ENCODE data around the gene LAMA4.

LAMA4 gene

GRCh38 chr6:112209131-112209530 is 45.2 kb downstream of the LAMA4 start:
- H3K27ac ChIP-seq (replicated peaks; ENCODE audit: low read length) = no peak overlapping the region

GRCh38 chr6:112207776-112208175 is 46.6 kb downstream of the LAMA4 start:
- Histone ChIP-seq H3K27me3 (ENCODE audit: control insufficient read depth in 3 of 3, insufficient read depth in 3 of 3, low read depth in 1 of 3, low read length in 3 of 3) (no peaks in the 10 kb centered on the region), H4K91ac (ENCODE audit: low read depth, low read length, poor library complexity) (no peak overlapping the region), H2BK15ac (ENCODE audit: low read length) (no peak overlapping the region), H3K27ac (replicated peaks; ENCODE audit: low read length) (no peak overlapping the region), H3K4me2 (ENCODE audit: insufficient read depth, low read length, poor library complexity, severe bottlenecking) (no peak overlapping the region), H2BK12ac (ENCODE audit: low read length) (no peak overlapping the region), H3K14ac (ENCODE audit: low read length) (no peak overlapping the region), H2BK120ac (ENCODE audit: low read depth, low read length) (no peak overlapping the region), H3K9me3 (replicated peaks in 1 of 2; ENCODE audit: control insufficient read depth in 2 of 2, insufficient read depth in 1 of 2, low read depth in 1 of 2, low read length in 2 of 2) (peaks cover 0 to 12% of the 10 kb centered on the region in 2 donors), H2BK5ac (ENCODE audit: low read length) (no peak overlapping the region), H3K4me3 (ENCODE audit: low read length in 2 of 2) (no peak overlapping the region), H3K18ac (ENCODE audit: low read length) (no peak overlapping the region), H3K4ac (ENCODE audit: low read length) (no peak overlapping the region), H3K4me1 (ENCODE audit: control insufficient read depth in 2 of 2, insufficient read depth in 1 of 2, low read depth in 1 of 2, low read length in 2 of 2) (peaks cover 1 to 23% of the 10 kb centered on the region in 2 donors), H3K23ac (ENCODE audit: low read depth, low read length, poor library complexity) (no peak overlapping the region), H4K8ac (ENCODE audit: low read depth, low read length) (no peak overlapping the region), H3K9ac (ENCODE audit: low read depth, low read length, poor library complexity) (no peak overlapping the region), H2AFZ (ENCODE audit: low read length) (no peak overlapping the region), H2AK5ac (ENCODE audit: low read depth, low read length) (no peak overlapping the region), H3K36me3 (replicated peaks in 1 of 2; ENCODE audit: control insufficient read depth in 2 of 2, insufficient read depth in 2 of 2, low read length in 2 of 2) (no peaks in the 10 kb centered on the region), H3K79me1 (ENCODE audit: low read depth, low read length) (no peaks in the 10 kb centered on the region)
- no peak for DNase-seq (ENCODE audit: low spot score)
- no CpG with 5 or more reads among the region's 2 CpGs for WGBS, 2 donors (ENCODE audit: extremely low coverage in 2 of 2, insufficient read length in 2 of 2, insufficient replicate concordance in 1 of 2)

More at GRCh38 chr6:112209131-112209530, 45.2 kb downstream of the LAMA4 start:
- no peak overlapping the region for H2BK120ac ChIP-seq (ENCODE audit: low read depth, low read length)
- H3K36me3 ChIP-seq (replicated peaks in 1 of 2; ENCODE audit: control insufficient read depth in 2 of 2, insufficient read depth in 2 of 2, low read length in 2 of 2) = no peaks in the 10 kb centered on the region
- no peak overlapping the region for H2BK5ac ChIP-seq (ENCODE audit: low read length)
- H2BK12ac ChIP-seq (ENCODE audit: low read length) = no peak overlapping the region
- no peak overlapping the region for H3K4me2 ChIP-seq (ENCODE audit: insufficient read depth, low read length, poor library complexity, severe bottlenecking)
- peaks cover 1 to 16% of the 10 kb centered on the region in 2 donors for H3K4me1 ChIP-seq (ENCODE audit: control insufficient read depth in 2 of 2, insufficient read depth in 1 of 2, low read depth in 1 of 2, low read length in 2 of 2)
- H3K27me3 ChIP-seq (ENCODE audit: control insufficient read depth in 3 of 3, insufficient read depth in 3 of 3, low read depth in 1 of 3, low read length in 3 of 3) = no peaks in the 10 kb centered on the region
- H2BK15ac ChIP-seq (ENCODE audit: low read length) = no peak overlapping the region
- no peak overlapping the region for H2AK5ac ChIP-seq (ENCODE audit: low read depth, low read length)
- no peak overlapping the region for H3K4ac ChIP-seq (ENCODE audit: low read length)
- H3K9ac ChIP-seq (ENCODE audit: low read depth, low read length, poor library complexity) = no peak overlapping the region
- H3K79me1 ChIP-seq (ENCODE audit: low read depth, low read length) = no peaks in the 10 kb centered on the region
- H3K18ac ChIP-seq (ENCODE audit: low read length) = no peak overlapping the region
- H4K8ac ChIP-seq (ENCODE audit: low read depth, low read length) = no peak overlapping the region
- DNase-seq (ENCODE audit: low spot score) = no peak
- no CpG with 5 or more reads among the region's 2 CpGs for WGBS, 2 donors (ENCODE audit: extremely low coverage in 2 of 2, insufficient read length in 2 of 2, insufficient replicate concordance in 1 of 2)
- H3K9me3 ChIP-seq (replicated peaks in 1 of 2; ENCODE audit: control insufficient read depth in 2 of 2, insufficient read depth in 1 of 2, low read depth in 1 of 2, low read length in 2 of 2) = peaks cover 0 to 12% of the 10 kb centered on the region in 2 donors
- H3K23ac ChIP-seq (ENCODE audit: low read depth, low read length, poor library complexity) = no peak overlapping the region
- no peak overlapping the region for H4K91ac ChIP-seq (ENCODE audit: low read depth, low read length, poor library complexity)
- no peak overlapping the region for H3K4me3 ChIP-seq (ENCODE audit: low read length in 2 of 2)
- no peak overlapping the region for H3K14ac ChIP-seq (ENCODE audit: low read length)
- peak overlapping the region; percentile 38 for H2AFZ ChIP-seq (ENCODE audit: low read length)

GRCh38 chr6:112207131-112207530 is 47.2 kb downstream of the LAMA4 start:
- no peak overlapping the region for H3K14ac ChIP-seq (ENCODE audit: low read length)

GRCh38 chr6:112206110-112206458 is 48.3 kb downstream of the LAMA4 start:
- Histone ChIP-seq H3K36me3 (replicated peaks in 1 of 2; ENCODE audit: control insufficient read depth in 2 of 2, insufficient read depth in 2 of 2, low read length in 2 of 2) (no peaks in the 10 kb centered on the region), H3K23ac (ENCODE audit: low read depth, low read length, poor library complexity) (no peak overlapping the region), H3K27ac (replicated peaks; ENCODE audit: low read length) (no peak overlapping the region), H3K79me1 (ENCODE audit: low read depth, low read length) (no peaks in the 10 kb centered on the region), H2AFZ (ENCODE audit: low read length) (no peak overlapping the region), H3K4me2 (ENCODE audit: insufficient read depth, low read length, poor library complexity, severe bottlenecking) (no peak overlapping the region), H3K4ac (ENCODE audit: low read length) (no peak overlapping the region), H4K91ac (ENCODE audit: low read depth, low read length, poor library complexity) (no peak overlapping the region), H2BK5ac (ENCODE audit: low read length) (no peak overlapping the region), H4K8ac (ENCODE audit: low read depth, low read length) (no peak overlapping the region), H3K9ac (ENCODE audit: low read depth, low read length, poor library complexity) (no peak overlapping the region), H3K4me3 (ENCODE audit: low read length in 2 of 2) (no peak overlapping the region), H3K14ac (ENCODE audit: low read length) (no peak overlapping the region), H2BK15ac (ENCODE audit: low read length) (no peak overlapping the region), H2BK120ac (ENCODE audit: low read depth, low read length) (no peak overlapping the region), H3K4me1 (ENCODE audit: control insufficient read depth in 2 of 2, insufficient read depth in 1 of 2, low read depth in 1 of 2, low read length in 2 of 2) (peaks cover 3 to 27% of the 10 kb centered on the region in 2 donors), H3K27me3 (ENCODE audit: control insufficient read depth in 3 of 3, insufficient read depth in 3 of 3, low read depth in 1 of 3, low read length in 3 of 3) (no peaks in the 10 kb centered on the region), H2BK12ac (ENCODE audit: low read length) (no peak overlapping the region), H3K9me3 (replicated peaks in 1 of 2; ENCODE audit: control insufficient read depth in 2 of 2, insufficient read depth in 1 of 2, low read depth in 1 of 2, low read length in 2 of 2) (peaks cover 0 to 12% of the 10 kb centered on the region in 2 donors), H2AK5ac (ENCODE audit: low read depth, low read length) (no peak overlapping the region), H3K18ac (ENCODE audit: low read length) (no peak overlapping the region)
- DNase-seq (ENCODE audit: low spot score) = no peak

More at GRCh38 chr6:112207131-112207530, 47.2 kb downstream of the LAMA4 start:
- no peak overlapping the region for H3K4me2 ChIP-seq (ENCODE audit: insufficient read depth, low read length, poor library complexity, severe bottlenecking)
- H2BK15ac ChIP-seq (ENCODE audit: low read length) = no peak overlapping the region
- H2AFZ ChIP-seq (ENCODE audit: low read length) = no peak overlapping the region
- H3K23ac ChIP-seq (ENCODE audit: low read depth, low read length, poor library complexity) = no peak overlapping the region
- no peak overlapping the region for H3K9ac ChIP-seq (ENCODE audit: low read depth, low read length, poor library complexity)
- no peaks in the 10 kb centered on the region for H3K36me3 ChIP-seq (replicated peaks in 1 of 2; ENCODE audit: control insufficient read depth in 2 of 2, insufficient read depth in 2 of 2, low read length in 2 of 2)
- H3K27me3 ChIP-seq (ENCODE audit: control insufficient read depth in 3 of 3, insufficient read depth in 3 of 3, low read depth in 1 of 3, low read length in 3 of 3) = no peaks in the 10 kb centered on the region
- DNase-seq (ENCODE audit: low spot score) = no peak
- H4K91ac ChIP-seq (ENCODE audit: low read depth, low read length, poor library complexity) = no peak overlapping the region
- no peak overlapping the region for H3K18ac ChIP-seq (ENCODE audit: low read length)
- no peak overlapping the region for H2BK12ac ChIP-seq (ENCODE audit: low read length)
- H3K4ac ChIP-seq (ENCODE audit: low read length) = no peak overlapping the region
- no peak overlapping the region for H3K4me3 ChIP-seq (ENCODE audit: low read length in 2 of 2)
- no peak overlapping the region for H3K27ac ChIP-seq (replicated peaks; ENCODE audit: low read length)
- no CpG with 5 or more reads among the region's 4 CpGs for WGBS, 2 donors (ENCODE audit: extremely low coverage in 2 of 2, insufficient read length in 2 of 2, insufficient replicate concordance in 1 of 2)
- H2BK5ac ChIP-seq (ENCODE audit: low read length) = no peak overlapping the region
- no peak overlapping the region for H2AK5ac ChIP-seq (ENCODE audit: low read depth, low read length)
- peaks cover 0 to 12% of the 10 kb centered on the region in 2 donors for H3K9me3 ChIP-seq (replicated peaks in 1 of 2; ENCODE audit: control insufficient read depth in 2 of 2, insufficient read depth in 1 of 2, low read depth in 1 of 2, low read length in 2 of 2)
- no peaks in the 10 kb centered on the region for H3K79me1 ChIP-seq (ENCODE audit: low read depth, low read length)
- peaks cover 3 to 27% of the 10 kb centered on the region in 2 donors for H3K4me1 ChIP-seq (ENCODE audit: control insufficient read depth in 2 of 2, insufficient read depth in 1 of 2, low read depth in 1 of 2, low read length in 2 of 2)
- no peak overlapping the region for H4K8ac ChIP-seq (ENCODE audit: low read depth, low read length)
- no peak overlapping the region for H2BK120ac ChIP-seq (ENCODE audit: low read depth, low read length)

Measured in neuronal stem cell (in vitro differentiated cells).